Measurements from ENCODE around the gene XG.
A peak's percentile ranks its signal among the peaks of the same experiment; 100 is the strongest.
"Not testable (repeated sequence)": the region's sequence is repeated elsewhere in the genome, so short reads cannot be mapped to it uniquely, and the experiment has no call there.

DNA sequence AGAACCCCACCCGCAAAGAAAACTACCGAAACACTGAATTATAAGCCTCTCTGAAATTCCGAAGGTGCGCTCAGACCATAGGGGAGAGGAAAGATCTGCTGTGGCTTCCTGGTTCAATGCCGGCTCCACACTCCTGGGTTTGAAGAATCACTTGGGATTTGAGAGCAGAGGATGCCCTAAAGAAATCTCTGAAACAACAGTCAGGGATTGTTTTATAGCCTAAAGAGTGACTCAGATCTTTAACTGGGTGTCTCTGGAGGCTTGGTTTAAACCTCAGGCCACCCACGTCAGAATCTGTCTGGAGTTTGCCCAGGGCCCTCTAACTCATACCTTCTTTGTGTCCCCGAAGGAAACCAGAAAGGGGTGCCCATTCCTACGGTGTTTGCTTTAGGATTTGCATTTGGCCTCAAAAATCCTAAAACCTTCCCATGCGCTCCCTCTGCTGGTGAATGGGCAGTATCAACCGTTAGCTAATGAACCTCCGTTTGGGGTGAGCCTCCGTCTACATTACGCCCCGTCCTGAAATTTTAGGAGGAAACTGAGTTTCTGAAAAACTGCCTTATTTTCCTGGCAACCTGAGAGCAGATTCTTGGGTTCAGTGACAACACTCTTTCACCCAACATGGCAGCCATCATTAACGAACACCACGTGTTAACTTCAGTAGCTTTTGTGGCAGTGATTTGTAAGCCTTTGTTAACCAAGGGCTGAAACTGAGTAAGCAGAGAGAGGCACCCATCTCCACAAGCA lies 60.5 kb downstream of the XG start:
- not testable (repeated sequence) for TF ChIP-seq POLR2A (IDR thresholded peaks at IDR 0.05; ENCODE audit: low read depth, low read length); GATA2 (IDR thresholded peaks at IDR 0.05; ENCODE audit: insufficient read depth, insufficient read length, low read depth, low read length); FOS (IDR thresholded peaks at IDR 0.05; ENCODE audit: borderline replicate concordance, insufficient read depth, low read length); MYC (IDR thresholded peaks at IDR 0.05; ENCODE audit: low read depth, low read length); POLR2AphosphoS5 (IDR thresholded peaks at IDR 0.05; ENCODE audit: insufficient read depth, low read depth, low read length)
- TF ChIP-seq, protein P1, sequence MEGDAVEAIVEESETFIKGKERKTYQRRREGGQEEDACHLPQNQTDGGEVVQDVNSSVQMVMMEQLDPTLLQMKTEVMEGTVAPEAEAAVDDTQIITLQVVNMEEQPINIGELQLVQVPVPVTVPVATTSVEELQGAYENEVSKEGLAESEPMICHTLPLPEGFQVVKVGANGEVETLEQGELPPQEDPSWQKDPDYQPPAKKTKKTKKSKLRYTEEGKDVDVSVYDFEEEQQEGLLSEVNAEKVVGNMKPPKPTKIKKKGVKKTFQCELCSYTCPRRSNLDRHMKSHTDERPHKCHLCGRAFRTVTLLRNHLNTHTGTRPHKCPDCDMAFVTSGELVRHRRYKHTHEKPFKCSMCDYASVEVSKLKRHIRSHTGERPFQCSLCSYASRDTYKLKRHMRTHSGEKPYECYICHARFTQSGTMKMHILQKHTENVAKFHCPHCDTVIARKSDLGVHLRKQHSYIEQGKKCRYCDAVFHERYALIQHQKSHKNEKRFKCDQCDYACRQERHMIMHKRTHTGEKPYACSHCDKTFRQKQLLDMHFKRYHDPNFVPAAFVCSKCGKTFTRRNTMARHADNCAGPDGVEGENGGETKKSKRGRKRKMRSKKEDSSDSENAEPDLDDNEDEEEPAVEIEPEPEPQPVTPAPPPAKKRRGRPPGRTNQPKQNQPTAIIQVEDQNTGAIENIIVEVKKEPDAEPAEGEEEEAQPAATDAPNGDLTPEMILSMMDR (IDR thresholded peaks at IDR 0.05; ENCODE audit: extremely low read depth in 1 of 2, insufficient read depth in 1 of 2, low read depth in 1 of 2, low read length in 2 of 2) = peak; percentile 22 to 41
- TF ChIP-seq, protein P2, sequence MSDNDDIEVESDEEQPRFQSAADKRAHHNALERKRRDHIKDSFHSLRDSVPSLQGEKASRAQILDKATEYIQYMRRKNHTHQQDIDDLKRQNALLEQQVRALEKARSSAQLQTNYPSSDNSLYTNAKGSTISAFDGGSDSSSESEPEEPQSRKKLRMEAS (IDR thresholded peaks at IDR 0.05; ENCODE audit: insufficient read depth, insufficient read length) = not testable (repeated sequence)
